Measurements from ENCODE around the gene GRK6. TPM values are rescaled to one million over a fixed set of nuclear protein-coding genes. Genes with fewer than 3 reads are reported as not detected.

Gene GRK6
- total RNA-seq, 1 donor from 2014 or later, result 28.7 TPM

DNA sequence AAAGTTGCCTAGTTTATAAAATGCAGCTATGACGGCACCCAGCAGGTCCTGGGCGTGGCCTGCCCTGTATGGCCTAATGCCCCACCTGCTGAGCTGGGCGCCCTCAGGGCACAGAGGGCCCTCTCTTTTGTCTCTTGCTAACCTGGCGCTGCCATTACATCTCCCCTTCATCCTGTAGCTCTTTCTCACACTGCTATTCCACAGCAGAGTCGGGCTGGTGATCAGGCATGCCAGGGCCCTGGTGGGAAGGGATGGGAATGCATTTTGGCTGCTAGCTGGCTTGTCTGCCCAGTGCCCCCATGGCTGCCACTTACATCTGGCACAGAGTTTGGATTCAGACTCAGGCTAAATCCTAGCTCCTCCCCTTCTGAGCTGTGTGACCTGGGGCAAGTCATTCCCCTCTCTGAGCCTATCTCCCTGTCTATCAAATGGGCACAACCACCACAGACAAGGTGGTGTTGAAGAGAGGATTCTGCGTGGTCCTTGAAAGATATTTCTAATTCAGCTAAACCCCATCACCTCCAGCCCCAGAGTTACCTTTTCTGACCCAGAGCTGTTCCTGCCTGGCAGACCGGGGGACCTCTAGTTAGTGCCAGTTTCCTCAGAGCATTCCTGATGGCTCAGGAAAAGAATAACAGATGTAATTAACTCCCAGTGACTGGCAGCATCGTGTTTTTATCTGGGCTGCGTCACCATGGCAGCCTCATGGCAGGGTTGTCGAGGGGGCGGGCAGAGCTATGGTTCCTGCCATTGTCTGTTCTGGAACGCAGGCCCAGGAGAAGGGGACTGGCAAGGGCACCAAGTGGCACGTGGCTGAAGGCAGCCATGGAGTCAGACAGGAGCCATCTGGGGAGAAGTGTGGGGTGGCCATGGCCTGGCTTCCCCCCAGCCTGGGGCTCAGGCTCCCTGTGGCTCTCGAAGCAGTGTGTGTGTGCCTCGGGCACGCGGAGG is 26.5 kb downstream of the GRK6 start:
- H3K9me3 ChIP-seq, result no peaks in the 10 kb centered on the region
- H3K27ac ChIP-seq, result no peak overlapping the region
- H3K27me3 ChIP-seq, result no peaks in the 10 kb centered on the region
- H3K36me3 ChIP-seq, result no peaks in the 10 kb centered on the region
- H3K4me1 ChIP-seq, result peaks cover 54% of the 10 kb centered on the region
- TF ChIP-seq CTCF (IDR thresholded peaks at IDR 0.05) (no peak), POLR2A (IDR thresholded peaks at IDR 0.05) (no peak), POLR2AphosphoS5 (IDR thresholded peaks at IDR 0.05; ENCODE audit: insufficient read depth in 1 of 2, low read depth in 1 of 2) (no peak)
- intact Hi-C loops (cut with DNase I), result loop anchor here (10.0 kb wide), 1 partner anchor 138 kb away; the partner anchor contains the start of gene MXD3
- no peak overlapping the region for H3K4me3 ChIP-seq
- no peak for DNase-seq (ENCODE audit: extremely low spot score in 2 of 2)

GRCh38 chr5:177453852-177454396 is 27.4 kb downstream of the GRK6 start:
- H3K4me3 ChIP-seq, result peak overlapping the region; percentile 63 to 81
- intact Hi-C loops (cut with DNase I), result loop anchor here (2.0 to 10.0 kb wide), 2 partner anchors 63 to 139 kb away; partner anchors contain the start of gene MXD3
- TF ChIP-seq POLR2A (IDR thresholded peaks at IDR 0.05) (no peak), POLR2AphosphoS5 (IDR thresholded peaks at IDR 0.05; ENCODE audit: insufficient read depth in 1 of 2, low read depth in 1 of 2) (no peak), CTCF (IDR thresholded peaks at IDR 0.05) (no peak)
- no peak for DNase-seq (ENCODE audit: extremely low spot score in 2 of 2)
- H3K27me3 ChIP-seq, result no peaks in the 10 kb centered on the region
- peak overlapping the region; percentile 74 for H3K27ac ChIP-seq
- peaks cover 48% of the 10 kb centered on the region for H3K4me1 ChIP-seq
- no peaks in the 10 kb centered on the region for H3K36me3 ChIP-seq
- H3K9me3 ChIP-seq, result no peaks in the 10 kb centered on the region

- Histone ChIP-seq H3K4me3 (peak overlapping the region; percentile 63 to 81), H3K27me3 (no peaks in the 10 kb centered on the region), H3K27ac (peak overlapping the region; percentile 74), H3K9me3 (no peaks in the 10 kb centered on the region), H3K4me1 (peaks cover 46% of the 10 kb centered on the region), H3K36me3 (no peaks in the 10 kb centered on the region)
- TF ChIP-seq POLR2A (IDR thresholded peaks at IDR 0.05), result no peak
- TF ChIP-seq POLR2AphosphoS5 (IDR thresholded peaks at IDR 0.05; ENCODE audit: insufficient read depth in 1 of 2, low read depth in 1 of 2), result no peak
- peak; percentile 93 to 95 (median 95) for TF ChIP-seq CTCF (IDR thresholded peaks at IDR 0.05)
- intact Hi-C loops (cut with DNase I), result loop anchor here (2.0 to 10.0 kb wide), 3 partner anchors 43 to 140 kb away; partner anchors contain the start of genes MXD3 and PDLIM7
- no peak for DNase-seq (ENCODE audit: extremely low spot score in 2 of 2)
Observed at GRCh38 chr5:177454397-177455035, 28.0 kb downstream of the GRK6 start.

DNA sequence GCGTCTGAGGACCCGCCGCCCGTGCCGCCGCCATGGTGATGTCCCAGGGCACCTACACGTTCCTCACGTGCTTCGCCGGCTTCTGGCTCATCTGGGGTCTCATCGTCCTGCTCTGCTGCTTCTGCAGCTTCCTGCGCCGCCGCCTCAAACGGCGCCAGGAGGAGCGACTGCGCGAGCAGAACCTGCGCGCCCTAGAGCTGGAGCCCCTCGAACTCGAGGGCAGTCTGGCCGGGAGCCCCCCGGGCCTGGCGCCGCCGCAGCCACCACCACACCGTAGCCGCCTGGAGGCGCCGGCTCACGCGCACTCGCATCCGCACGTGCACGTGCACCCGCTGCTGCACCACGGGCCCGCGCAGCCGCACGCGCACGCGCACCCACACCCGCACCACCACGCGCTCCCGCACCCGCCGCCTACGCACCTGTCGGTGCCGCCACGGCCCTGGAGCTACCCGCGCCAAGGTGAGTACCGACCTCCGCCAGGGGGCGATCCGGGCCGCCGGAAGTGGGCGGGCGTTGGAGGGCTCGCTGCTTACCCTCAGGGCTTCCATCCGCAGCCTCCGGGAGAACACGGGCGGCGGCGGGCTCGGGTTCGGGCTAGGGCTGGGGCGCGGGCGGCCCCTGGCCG is 28.7 kb downstream of the GRK6 start:
- no peaks in the 10 kb centered on the region for H3K9me3 ChIP-seq
- no peaks in the 10 kb centered on the region for H3K27me3 ChIP-seq
- peak overlapping the region; percentile 63 to 81 for H3K4me3 ChIP-seq
- peaks cover 40% of the 10 kb centered on the region for H3K4me1 ChIP-seq
- intact Hi-C loops (cut with DNase I), result loop anchor here (2.0 to 10.0 kb wide), 3 partner anchors 42 to 140 kb away; partner anchors contain the start of genes MXD3 and PDLIM7
- TF ChIP-seq POLR2A (IDR thresholded peaks at IDR 0.05) (no peak), CTCF (IDR thresholded peaks at IDR 0.05) (peak in 2 of 3 experiments; percentile 57 to 77), POLR2AphosphoS5 (IDR thresholded peaks at IDR 0.05; ENCODE audit: insufficient read depth in 1 of 2, low read depth in 1 of 2) (no peak)
- H3K36me3 ChIP-seq, result peaks cover 0 to 4% of the 10 kb centered on the region in 2 donors
- peak overlapping the region; percentile 74 for H3K27ac ChIP-seq
- no peak for DNase-seq (ENCODE audit: extremely low spot score in 2 of 2)

Measured in vagina (tissue), 2 donors.